GM12878 (cell line): Measurements from ENCODE around the gene PRICKLE4.

ENCODE experiments used
- BACH1 ChIP-seq: fragments of 450-650 bp; IDR thresholded peaks from 2 replicates; pipeline ENCODE4 v1.6.1; 2017; ENCODE audit warnings: mild to moderate bottlenecking, borderline replicate concordance
- CTCF ChIP-seq, 3 experiments: IDR thresholded peaks in 2 of 3; conservative IDR thresholded peaks in 1 of 3; 2 replicates each; pipeline ENCODE4 v1.5.1; 2011; ENCODE audit warnings: low read depth in 3 of 3, low read length in 3 of 3, mild to moderate bottlenecking in 3 of 3, control low read depth in 2 of 3, moderate library complexity in 2 of 3, inconsistent platforms in 1 of 3, mixed read lengths in 1 of 3; ENCODE audit not compliant: control insufficient read depth in 2 of 3, insufficient read depth in 1 of 3; ENCODE audit errors: extremely low read depth in 1 of 3
- ETV6 ChIP-seq, 2 experiments: fragments of 450-650 bp in 1 of 2; IDR thresholded peaks in 1 of 2; conservative IDR thresholded peaks in 1 of 2; 2 replicates each; pipeline ENCODE4 v1.6.1; 2014; ENCODE audit warnings: antibody characterized with exemption in 1 of 2, borderline replicate concordance in 1 of 2, low read depth in 1 of 2, mild to moderate bottlenecking in 1 of 2, moderate library complexity in 1 of 2
- EZH2 ChIP-seq: IDR thresholded peaks from 2 replicates; pipeline ENCODE4 v1.6.1; 2012; ENCODE audit warnings: low read depth, mild to moderate bottlenecking, control low read depth, inconsistent platforms, low read length, borderline replicate concordance; ENCODE audit not compliant: control insufficient read depth
- IRF3 ChIP-seq: fragments of 450-650 bp; IDR thresholded peaks from 2 replicates; pipeline ENCODE4 v1.6.1; 2014; ENCODE audit warnings: mild to moderate bottlenecking
- MYC ChIP-seq: IDR thresholded peaks from 2 replicates; pipeline ENCODE4 v1.6.1; 2011; ENCODE audit warnings: mild to moderate bottlenecking, low read length, moderate library complexity, inconsistent platforms; ENCODE audit not compliant: insufficient read depth, insufficient replicate concordance, insufficient read length, severe bottlenecking
- NR2C2 ChIP-seq: IDR thresholded peaks from 2 replicates; pipeline ENCODE4 v1.6.1; 2011; ENCODE audit warnings: borderline replicate concordance, low read depth; ENCODE audit not compliant: control insufficient read depth, insufficient read length
- NRF1 ChIP-seq: conservative IDR thresholded peaks from 2 replicates; pipeline ENCODE4 v1.6.1; 2011; ENCODE audit warnings: mild to moderate bottlenecking, low read depth, low read length, improper control_type of control experiment
- PKNOX1 ChIP-seq: fragments of 450-650 bp; IDR thresholded peaks from 2 replicates; pipeline ENCODE4 v1.6.1; 2016; ENCODE audit warnings: mild to moderate bottlenecking
- SIX5 ChIP-seq: IDR thresholded peaks from 2 replicates; pipeline ENCODE4 v1.6.1; 2011; ENCODE audit warnings: mild to moderate bottlenecking, low read depth, low read length, moderate library complexity; ENCODE audit not compliant: severe bottlenecking
- USF1 ChIP-seq: IDR thresholded peaks from 2 replicates; pipeline ENCODE4 v1.6.1; 2011; ENCODE audit warnings: borderline replicate concordance, low read depth, mild to moderate bottlenecking, moderate library complexity, mixed read lengths, low read length; ENCODE audit not compliant: insufficient read depth; ENCODE audit errors: extremely low read length
- YY1 ChIP-seq: IDR thresholded peaks from 2 replicates; pipeline ENCODE4 v1.6.1; 2011; ENCODE audit warnings: low read depth, mild to moderate bottlenecking, low read length
- ZBTB4 ChIP-seq: fragments of 450-650 bp; formaldehyde crosslinking; IDR thresholded peaks from 2 replicates; pipeline ENCODE4 v1.4.0; 2022; ENCODE audit warnings: mild to moderate bottlenecking, moderate library complexity

- TF ChIP-seq MYC (no peak), USF1 (no peak), BACH1 (no peak), YY1 (no peak), PKNOX1 (no peak), NRF1 (no peak), ZBTB4 (CRISPR knock-in tag) (no peak), SIX5 (no peak), ETV6 (conservative IDR thresholded peaks at IDR 0.05 in 1 of 2, IDR thresholded peaks at IDR 0.05 in 1 of 2; ENCODE audit: borderline replicate concordance in 1 of 2, low read depth in 1 of 2) (no peak), CTCF (IDR thresholded peaks at IDR 0.05 in 2 of 3, conservative IDR thresholded peaks at IDR 0.05 in 1 of 3; ENCODE audit: control insufficient read depth in 2 of 3, extremely low read depth in 1 of 3, insufficient read depth in 1 of 3, low read depth in 3 of 3, low read length in 3 of 3) (no peak), EZH2 (no peak), NR2C2 (no peak), IRF3 (no peak)
Measured at GRCh38 chr6:41739041-41739440, 41.5 kb upstream of the PRICKLE4 start.
